H1 (cell line): Measurements from ENCODE around the gene ZC4H2. TPM values are rescaled to one million over a fixed set of nuclear protein-coding genes. Genes with fewer than 3 reads are reported as not detected.

Experiments used
- CTCF ChIA-PET: fragments of 300-600 bp; sonication (Branson Sonifier 250); formaldehyde crosslinking; loops from one replicate; lab custom pipeline; 2021; ENCODE audit not compliant: partially characterized antibody; lab: Charles Lee
- POLR2A ChIA-PET: fragments of 300-600 bp; sonication (Branson Sonifier 250); formaldehyde crosslinking; loops from one replicate; lab custom pipeline; 2021; ENCODE audit warnings: inconsistent platforms; ENCODE audit not compliant: partially characterized antibody; lab: Charles Lee
- DNase-seq, 2 experiments: peaks; one replicate each; pipeline versions ENCODE4 v3.0.0 to v3.0.0-alpha.2; 2010 to 2022; ENCODE audit warnings: low spot score in 2 of 2, low read depth in 1 of 2, mixed read lengths in 1 of 2
- FAIRE-seq: peaks from 2 replicates; lab custom pipeline; 2011; peaks lifted over from hg19 to GRCh38; lab: Jason Lieb, UNC
- H2AFZ ChIP-seq: 2 replicates; pipeline ENCODE4 v1.8.1; 2012; ENCODE audit warnings: low read length, inconsistent platforms
- H2AK5ac ChIP-seq: 2 replicates; pipeline ENCODE4 v1.6.1; 2013; ENCODE audit warnings: low read depth, low read length
- H2BK120ac ChIP-seq: replicated peaks from 2 replicates; pipeline ENCODE3; 2013; ENCODE audit warnings: low read depth, low read length, inconsistent platforms
- H2BK12ac ChIP-seq: 2 replicates; pipeline ENCODE4 v1.6.1; 2013; ENCODE audit warnings: low read depth, low read length
- H2BK15ac ChIP-seq: 2 replicates; pipeline ENCODE4 v1.6.1; 2013; ENCODE audit warnings: low read length
- H2BK20ac ChIP-seq: 2 replicates; pipeline ENCODE4 v1.6.1; 2013; ENCODE audit warnings: low read length
- H2BK5ac ChIP-seq: 2 replicates; pipeline ENCODE4 v1.6.1; 2013; ENCODE audit warnings: low read depth, low read length
- H3K14ac ChIP-seq: 2 replicates; pipeline ENCODE4 v1.6.1; 2013; ENCODE audit warnings: inconsistent platforms; ENCODE audit not compliant: insufficient read length
- H3K18ac ChIP-seq: 2 replicates; pipeline ENCODE4 v1.6.1; 2013; ENCODE audit warnings: low read length; ENCODE audit errors: extremely low read depth
- H3K23ac ChIP-seq: 2 replicates; pipeline ENCODE4 v1.6.1; 2013; ENCODE audit warnings: inconsistent platforms; ENCODE audit not compliant: insufficient read length
- H3K23me2 ChIP-seq: 2 replicates; pipeline ENCODE4 v1.6.1; 2013; ENCODE audit warnings: low read depth, low read length
- H3K27ac ChIP-seq: 2 replicates; pipeline ENCODE4 v1.6.1; 2011; ENCODE audit warnings: low read depth, low read length, inconsistent platforms
- H3K27me3 ChIP-seq, 4 experiments: replicated peaks in 1 of 4; 1 replicate in 1 of 4; 2 replicates in 3 of 4; pipeline versions ENCODE4 v1.6.1 to v1.8.1; 2011 to 2013; ENCODE audit warnings: low read length in 3 of 4, mild to moderate bottlenecking in 3 of 4, inconsistent platforms in 2 of 4, mixed read lengths in 2 of 4, moderate library complexity in 1 of 4; ENCODE audit not compliant: control insufficient read depth in 3 of 4, insufficient read depth in 3 of 4; ENCODE audit errors: extremely low read depth in 1 of 4
- H3K36me3 ChIP-seq, 4 experiments: 2 replicates each; pipeline versions ENCODE4 v1.6.1 to v1.8.1; 2011 to 2013; ENCODE audit warnings: mild to moderate bottlenecking in 4 of 4, low read length in 3 of 4, moderate library complexity in 2 of 4, control low read depth in 1 of 4, inconsistent platforms in 1 of 4; ENCODE audit not compliant: insufficient read depth in 4 of 4, control insufficient read depth in 2 of 4
- H3K4ac ChIP-seq: replicated peaks from 2 replicates; pipeline ENCODE3; 2013; ENCODE audit warnings: low read length, low read depth, mixed read lengths, inconsistent platforms; ENCODE audit not compliant: insufficient read length
- H3K4me1 ChIP-seq, 4 experiments: replicated peaks in 1 of 4; 1 replicate in 1 of 4; 2 replicates in 3 of 4; pipeline versions ENCODE4 v1.6.1 to v1.8.1; 2011 to 2013; ENCODE audit warnings: low read length in 3 of 4, inconsistent platforms in 2 of 4, mixed read lengths in 1 of 4; ENCODE audit not compliant: insufficient read depth in 4 of 4, control insufficient read depth in 3 of 4
- H3K4me2 ChIP-seq, 2 experiments: 2 replicates each; pipeline versions ENCODE4 v1.6.1 to v1.8.1; 2011 to 2013; ENCODE audit warnings: low read depth in 2 of 2, low read length in 2 of 2, control low read depth in 1 of 2, inconsistent platforms in 1 of 2, mild to moderate bottlenecking in 1 of 2; ENCODE audit not compliant: insufficient read depth in 1 of 2
- H3K4me3 ChIP-seq, 4 experiments: fragments of 200-600, 300-600 bp in 1 of 4; sonication (generic), shearing (Covaris generic), sonication (Bioruptor Twin) in 1 of 4; 2 replicates each; pipeline versions ENCODE4 v1.5.1 to v1.8.1; 2011 to 2016; ENCODE audit warnings: low read length in 4 of 4, low read depth in 3 of 4, control low read depth in 2 of 4, inconsistent platforms in 2 of 4, mild to moderate bottlenecking in 2 of 4, mixed read lengths in 1 of 4, moderate library complexity in 1 of 4; ENCODE audit not compliant: insufficient read depth in 2 of 4; ENCODE audit errors: extremely low read depth in 1 of 4
- H3K56ac ChIP-seq: replicated peaks from 2 replicates; pipeline ENCODE3; 2013; ENCODE audit warnings: low read depth, mild to moderate bottlenecking, mixed read lengths, low read length, inconsistent platforms; ENCODE audit not compliant: insufficient read length
- H3K79me1 ChIP-seq: 2 replicates; pipeline ENCODE4 v1.6.1; 2013; ENCODE audit warnings: low read depth, low read length, control low read depth
- H3K79me2 ChIP-seq, 2 experiments: 2 replicates each; pipeline versions ENCODE4 v1.6.1 to v1.8.1; 2012 to 2013; ENCODE audit warnings: low read length in 2 of 2, mild to moderate bottlenecking in 2 of 2, inconsistent platforms in 1 of 2; ENCODE audit not compliant: insufficient read depth in 2 of 2, control insufficient read depth in 1 of 2
- H3K9ac ChIP-seq, 4 experiments: replicated peaks in 1 of 4; 1 replicate in 1 of 4; 2 replicates in 3 of 4; pipeline versions ENCODE4 v1.6.1 to v1.8.1; 2011 to 2013; ENCODE audit warnings: low read depth in 3 of 4, low read length in 3 of 4, control low read depth in 2 of 4, mild to moderate bottlenecking in 2 of 4, moderate library complexity in 2 of 4, inconsistent platforms in 1 of 4; ENCODE audit errors: extremely low read depth in 1 of 4
- H3K9me3 ChIP-seq, 2 experiments: 2 replicates each; pipeline versions ENCODE4 v1.6.1 to v1.8.1; 2012 to 2013; ENCODE audit warnings: mild to moderate bottlenecking in 2 of 2, moderate library complexity in 2 of 2, control low read depth in 1 of 2, inconsistent platforms in 1 of 2, low read depth in 1 of 2, low read length in 1 of 2, mixed read lengths in 1 of 2; ENCODE audit not compliant: insufficient read depth in 2 of 2
- H4K20me1 ChIP-seq, 2 experiments: replicated peaks in 1 of 2; 2 replicates each; pipeline versions ENCODE3 to v1.8.1; 2011 to 2013; ENCODE audit warnings: inconsistent platforms in 2 of 2, low read length in 2 of 2, mild to moderate bottlenecking in 1 of 2; ENCODE audit not compliant: insufficient read depth in 2 of 2, control insufficient read depth in 1 of 2
- H4K5ac ChIP-seq: 2 replicates; pipeline ENCODE4 v1.6.1; 2013; ENCODE audit warnings: low read length, low read depth, mixed read lengths, inconsistent platforms; ENCODE audit not compliant: insufficient read length
- H4K8ac ChIP-seq: 2 replicates; pipeline ENCODE4 v1.8.0; 2013; ENCODE audit warnings: mild to moderate bottlenecking, moderate library complexity, low read length, inconsistent platforms; ENCODE audit not compliant: insufficient read depth; ENCODE audit errors: extremely low read depth
- H4K91ac ChIP-seq: replicated peaks from 2 replicates; pipeline ENCODE3; 2013; ENCODE audit warnings: low read length, mixed read lengths, inconsistent platforms; ENCODE audit not compliant: insufficient read length
- BACH1 ChIP-seq: IDR thresholded peaks from 2 replicates; pipeline ENCODE4 v1.6.1; 2012; ENCODE audit warnings: low read length, improper control_type of control experiment
- CBX8 ChIP-seq: fragments of 300-800, 300-1000 bp; sonication (generic); IDR thresholded peaks from 2 replicates; pipeline ENCODE4 v1.7.1; 2016; ENCODE audit warnings: low read depth, low read length, borderline replicate concordance
- CHD1 ChIP-seq: IDR thresholded peaks from 2 replicates; pipeline ENCODE4 v1.6.1; 2012; ENCODE audit warnings: low read depth, low read length, improper control_type of control experiment
- CHD2 ChIP-seq: IDR thresholded peaks from 2 replicates; pipeline ENCODE4 v1.6.1; 2012; ENCODE audit warnings: low read length, improper control_type of control experiment
- EGR1 ChIP-seq: IDR thresholded peaks from 2 replicates; pipeline ENCODE4 v1.6.1; 2011; ENCODE audit warnings: low read depth, low read length, borderline replicate concordance
- JUN ChIP-seq: IDR thresholded peaks from 2 replicates; pipeline ENCODE4 v1.6.1; 2011; ENCODE audit warnings: low read depth, mild to moderate bottlenecking, improper control_type of control experiment, low read length
- JUND ChIP-seq: IDR thresholded peaks from 2 replicates; pipeline ENCODE4 v1.6.1; 2011; ENCODE audit warnings: mild to moderate bottlenecking, improper control_type of control experiment, low read length
- KDM5A ChIP-seq: fragments of 200-600 bp; IDR thresholded peaks from 2 replicates; pipeline ENCODE4 v1.7.1; 2012; ENCODE audit warnings: mild to moderate bottlenecking, low read length, inconsistent platforms, mixed read lengths
- NRF1 ChIP-seq: IDR thresholded peaks from 2 replicates; pipeline ENCODE4 v1.6.1; 2011; ENCODE audit warnings: mild to moderate bottlenecking, low read depth, low read length, improper control_type of control experiment
- RBBP5 ChIP-seq: IDR thresholded peaks from 2 replicates; pipeline ENCODE4 v1.7.1; 2012; ENCODE audit warnings: low read depth, mild to moderate bottlenecking, inconsistent platforms, low read length, moderate library complexity, borderline replicate concordance
- SP1 ChIP-seq: IDR thresholded peaks from 2 replicates; pipeline ENCODE4 v1.6.1; 2011; ENCODE audit warnings: low read depth, low read length
- SP2 ChIP-seq: IDR thresholded peaks from 2 replicates; pipeline ENCODE4 v1.6.1; 2012; ENCODE audit warnings: mild to moderate bottlenecking, low read length, inconsistent platforms
- TBP ChIP-seq: IDR thresholded peaks from 2 replicates; pipeline ENCODE4 v1.6.1; 2011; ENCODE audit warnings: low read depth, low read length, improper control_type of control experiment
- TCF12 ChIP-seq: IDR thresholded peaks from 2 replicates; pipeline ENCODE4 v1.6.1; 2011; ENCODE audit warnings: low read depth, mild to moderate bottlenecking, low read length
- WGBS, 2 experiments: shearing (Covaris generic) in 1 of 2; methylation state at CpG; one replicate each; pipeline versions ENCODE4 v1.1.6 to v1.1.7; 2013 to 2015; ENCODE audit warnings: low lambda C conversion rate in 2 of 2, mixed read lengths in 2 of 2, inconsistent platforms in 1 of 2, low coverage in 1 of 2, missing lambda C conversion rate in 1 of 2; ENCODE audit not compliant: insufficient replicate concordance in 2 of 2, insufficient coverage in 1 of 2, insufficient read length in 1 of 2; ENCODE audit errors: extremely low coverage in 1 of 2, missing lambda C conversion rate in 1 of 2; 5-methylcytosine and 5-hydroxymethylcytosine counted together
- polyA plus RNA-seq, 7 experiments: library from polyadenylated mRNA; depleted of rRNA in 3 of 7; stranded (reverse) in 5 of 7; unstranded in 2 of 7; fragments of >200 nt in 5 of 7; fragments of 200-250 nt in 2 of 7; gene quantifications; 1 replicate in 5 of 7; 2 replicates in 1 of 7; 4 replicates in 1 of 7; pipeline versions ENCODE4 v1.2.1 to v1.2.3, GENCODE V29; 2011 to 2013; ENCODE audit warnings: missing spikeins in 2 of 7, mixed read lengths in 2 of 7
- total RNA-seq: library from RNA; stranded (reverse); fragmentation: NEBNext Ultra II Directional; extraction: Animal tissue kit (Norgen Biotek cat#: 25700); gene quantifications from 2 replicates; pipeline ENCODE4 v1.2.1, GENCODE V29; 2021

ZC4H2 gene
- total and polyA plus RNA-seq, 2 of the 8 experiments (the other 6 are each of a cell fraction or from before 2014, with no cell fraction given) = 25.9 to 29.3 TPM

GRCh38 chrX:64996805-64997204, 20.6 kb upstream of the ZC4H2 start:
- Histone ChIP-seq H3K14ac (no peak overlapping the region), H3K36me3 (no peaks in the 10 kb centered on the region), H3K4me2 (no peak overlapping the region), H3K27me3 (no peaks in the 10 kb centered on the region), H4K20me1 (no peaks in the 10 kb centered on the region), H3K23ac (no peak overlapping the region), H3K9ac (no peak overlapping the region), H3K9me3 (no peaks in the 10 kb centered on the region), H3K79me1 (no peaks in the 10 kb centered on the region), H4K5ac (no peak overlapping the region), H4K91ac (no peak overlapping the region), H2BK12ac (no peak overlapping the region), H3K27ac (no peak overlapping the region), H3K4me1 (no peaks in the 10 kb centered on the region), H2BK120ac (no peak overlapping the region), H3K4me3 (no peak overlapping the region), H3K56ac (no peak overlapping the region), H3K4ac (no peak overlapping the region), H2AK5ac (no peak overlapping the region), H2BK15ac (no peak overlapping the region), H4K8ac (no peak overlapping the region), H2BK5ac (no peak overlapping the region), H2AFZ (no peak overlapping the region), H2BK20ac (no peak overlapping the region), H3K18ac (no peak overlapping the region), H3K23me2 (no peaks in the 10 kb centered on the region), H3K79me2 (no peaks in the 10 kb centered on the region)
- no peak for TF ChIP-seq BACH1
- TF ChIP-seq TBP = no peak
- TF ChIP-seq TCF12 = no peak
- TF ChIP-seq NRF1 = no peak
- TF ChIP-seq SP1 = no peak
- no peak for TF ChIP-seq JUND
- no peak for TF ChIP-seq SP2
- no peak for TF ChIP-seq RBBP5
- no peak for TF ChIP-seq CHD2
- no peak for TF ChIP-seq JUN
- no peak for TF ChIP-seq KDM5A
- no peak for TF ChIP-seq CHD1
- no peak for TF ChIP-seq EGR1
- TF ChIP-seq CBX8 = no peak
- ChIA-PET CTCF (no interaction called here), POLR2A (no interaction called here)
- no peak for FAIRE-seq
- DNase-seq = no peak
- 86% methylated on average over 1 of the region's 1 CpG; no CpG with 5 or more reads in 1 of the 2 experiments for WGBS, 2 experiments
